Inflammatory macrophage (primary cell): Measurements from ENCODE around the gene AHSG.
"Not testable (repeated sequence)": the region's sequence is repeated elsewhere in the genome, so short reads cannot be mapped to it uniquely, and the experiment has no call there.

Experiments
- DNase-seq, 2 donors: peaks; one replicate each; pipeline ENCODE4 v3.0.0-alpha.2; 2020 to 2022

The AHSG gene

GRCh38 chr3:186618318-186618938, 5.6 kb downstream of the AHSG start:
- no peak for DNase-seq

GRCh38 chr3:186619787-186620212, 6.9 kb downstream of the AHSG start:
- no peak for DNase-seq

- no peak for DNase-seq
Measured at GRCh38 chr3:186620213-186621092, 7.6 kb downstream of the AHSG start.

- DNase-seq, result no peak
Measured at GRCh38 chr3:186621894-186622650, 9.2 kb downstream of the AHSG start.

GRCh38 chr3:186622651-186623310, 9.9 kb downstream of the AHSG start:
- no peak for DNase-seq

GRCh38 chr3:186624598-186624997, 11.7 kb downstream of the AHSG start:
- DNase-seq, result no peak

- DNase-seq, result no peak
Measured at GRCh38 chr3:186625600-186626042, 12.8 kb downstream of the AHSG start.

GRCh38 chr3:186626254-186626847, 13.5 kb downstream of the AHSG start:
- DNase-seq, result no peak

- no peak for DNase-seq
Measured at GRCh38 chr3:186627852-186628414, 15.1 kb downstream of the AHSG start.

GRCh38 chr3:186628756-186629155, 15.9 kb downstream of the AHSG start:
- no peak for DNase-seq

GRCh38 chr3:186630950-186631641, 18.2 kb downstream of the AHSG start:
- no peak for DNase-seq

- DNase-seq, result no peak
Measured at GRCh38 chr3:186633481-186633880, 20.6 kb downstream of the AHSG start.

GRCh38 chr3:186634207-186634606, 21.3 kb downstream of the AHSG start:
- not testable (repeated sequence) for DNase-seq

GRCh38 chr3:186635532-186635931, 22.7 kb downstream of the AHSG start:
- DNase-seq, result no peak

- DNase-seq, result no peak
Measured at GRCh38 chr3:186636536-186636935, 23.7 kb downstream of the AHSG start.

GRCh38 chr3:186637686-186638085, 24.8 kb downstream of the AHSG start:
- no peak for DNase-seq

GRCh38 chr3:186638259-186638658, 25.4 kb downstream of the AHSG start:
- no peak for DNase-seq

- DNase-seq, result no peak
Measured at GRCh38 chr3:186639778-186640472, 27.1 kb downstream of the AHSG start, which contains the start of gene FETUB. Gene FETUB (plus strand): TSS chr3:186640399. CDS start chr3:186640461, 62 bp downstream.

GRCh38 chr3:186640473-186640818, 27.6 kb downstream of the AHSG start:
- no peak for DNase-seq

- no peak for DNase-seq
Measured at GRCh38 chr3:186640929-186641328, 28.1 kb downstream of the AHSG start.

- no peak for DNase-seq
Measured at GRCh38 chr3:186642014-186642413, 29.2 kb downstream of the AHSG start.
